HEK293T (cell line): ENCODE data around the gene PSMG1.

ENCODE experiments used
- ARNT ChIP-seq: fragments of 450-650 bp; IDR thresholded peaks from 2 replicates; pipeline ENCODE4 v1.6.1; 2017; ENCODE audit warnings: mild to moderate bottlenecking
- BHLHE40 ChIP-seq: fragments of 450-650 bp; IDR thresholded peaks from 2 replicates; pipeline ENCODE4 v1.6.1; 2016; ENCODE audit warnings: mild to moderate bottlenecking, moderate library complexity, borderline replicate concordance
- ELF4 ChIP-seq: fragments of 450-650 bp; IDR thresholded peaks from 2 replicates; pipeline ENCODE4 v1.6.1; 2017; ENCODE audit warnings: antibody characterized with exemption
- FOXA1 ChIP-seq: fragments of 450-650 bp; IDR thresholded peaks from 2 replicates; pipeline ENCODE4 v1.6.1; 2016; ENCODE audit warnings: mild to moderate bottlenecking
- FOXK2 ChIP-seq: fragments of 450-650 bp; IDR thresholded peaks from 2 replicates; pipeline ENCODE4 v1.6.1; 2016; ENCODE audit warnings: mild to moderate bottlenecking
- HDGF ChIP-seq: fragments of 450-650 bp; IDR thresholded peaks from 2 replicates; pipeline ENCODE4 v1.6.1; 2017; ENCODE audit warnings: antibody characterized with exemption, borderline replicate concordance
- SP1 ChIP-seq: fragments of 450-650 bp; IDR thresholded peaks from 2 replicates; pipeline ENCODE4 v1.6.1; 2017
- SUZ12 ChIP-seq: fragments of 450-650 bp; IDR thresholded peaks from 2 replicates; pipeline ENCODE4 v1.6.1; 2016; ENCODE audit warnings: mild to moderate bottlenecking
- TF ChIP-seq, protein P1 (sequence below): fragments of 450-650 bp; IDR thresholded peaks from 2 replicates; pipeline ENCODE4 v1.6.1; 2016

DNA sequence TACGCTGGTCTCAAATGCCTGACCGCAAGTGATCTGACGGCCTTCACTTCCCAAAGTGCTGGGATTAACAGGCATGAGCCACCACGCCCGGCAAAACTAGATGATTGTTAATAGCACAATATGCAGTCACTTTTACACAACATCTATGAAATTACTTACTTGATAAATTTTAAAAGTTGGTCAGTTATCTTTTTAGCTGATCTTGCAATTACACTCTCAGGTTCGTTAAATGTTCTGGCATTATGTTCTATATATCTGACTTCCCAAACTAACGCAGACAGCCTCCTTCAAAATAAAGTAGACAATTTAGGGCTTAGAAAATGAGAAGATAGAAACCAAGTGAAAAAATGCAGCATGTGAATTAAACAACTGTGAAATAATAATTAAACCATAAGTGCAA is 31.8 kb upstream of the PSMG1 start:
- TF ChIP-seq BHLHE40 (no peak), ARNT (no peak), FOXK2 (no peak), ELF4 (no peak), HDGF (no peak), FOXA1 (no peak), SP1 (no peak), SUZ12 (no peak)
- TF ChIP-seq, protein P1, sequence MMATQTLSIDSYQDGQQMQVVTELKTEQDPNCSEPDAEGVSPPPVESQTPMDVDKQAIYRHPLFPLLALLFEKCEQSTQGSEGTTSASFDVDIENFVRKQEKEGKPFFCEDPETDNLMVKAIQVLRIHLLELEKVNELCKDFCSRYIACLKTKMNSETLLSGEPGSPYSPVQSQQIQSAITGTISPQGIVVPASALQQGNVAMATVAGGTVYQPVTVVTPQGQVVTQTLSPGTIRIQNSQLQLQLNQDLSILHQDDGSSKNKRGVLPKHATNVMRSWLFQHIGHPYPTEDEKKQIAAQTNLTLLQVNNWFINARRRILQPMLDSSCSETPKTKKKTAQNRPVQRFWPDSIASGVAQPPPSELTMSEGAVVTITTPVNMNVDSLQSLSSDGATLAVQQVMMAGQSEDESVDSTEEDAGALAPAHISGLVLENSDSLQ, result no peak
